ENCODE data around the gene ID1. TPM values are rescaled to one million over a fixed set of nuclear protein-coding genes. Genes with fewer than 3 reads are reported as not detected.

ID1 gene
- total RNA-seq, 2 donors from 2014 or later, result 169 to 245 TPM

GRCh38 chr20:31654534-31654933 lies 49.4 kb downstream of the ID1 start:
- Histone ChIP-seq H3K4me3 (no peak overlapping the region), H3K27ac (no peak overlapping the region), H3K27me3 (no peaks in the 10 kb centered on the region), H3K9me3 (no peaks in the 10 kb centered on the region), H3K36me3 (replicated peaks in 1 of 2; ENCODE audit: insufficient read depth in 1 of 2, low read depth in 2 of 2) (no peaks in the 10 kb centered on the region), H3K4me1 (no peaks in the 10 kb centered on the region)
- TF ChIP-seq CTCF (IDR thresholded peaks at IDR 0.05) (no peak), POLR2A (IDR thresholded peaks at IDR 0.05) (no peak)
- no peak for ATAC-seq
- intact Hi-C loops (cut with DNase I), result no loop called here
- no peak for DNase-seq
- 63 to 64% methylated on average over 5 of the region's 5 CpGs for WGBS, 2 donors

Small RNAs within 50 kb of the gene (microRNA-seq; reads per million reads assigned to microRNA genes)
- 0 to 0.45 reads per million in 2 donors for gene MIR3193 (ENCODE audit: borderline number of aligned reads in 2 of 2, borderline replicate concordance in 2 of 2)

Small RNAs within 50 kb of the gene (small RNA-seq; reads per million reads assigned to genes)
- gene MIR3193, result not detected

Other genes starting within 250 kb of the ID1 start
- not detected for gene DEFB118, start 236.7 kb upstream of the ID1 start, total RNA-seq
- not detected for gene DEFB119, start 214.7 kb upstream of the ID1 start, total RNA-seq
- gene DEFB121, start 199.1 kb upstream of the ID1 start, total RNA-seq, result not detected
- not detected for gene DEFB123, start 164.7 kb upstream of the ID1 start, total RNA-seq
- gene DEFB124, start 130.2 kb upstream of the ID1 start, total RNA-seq, result not detected
- gene REM1, start 130.0 kb upstream of the ID1 start, total RNA-seq, result 1 to 10 TPM in 1 of 2 donors, under 1 TPM in 1; 0.66 to 1.0 TPM
- gene HM13, start 90.8 kb upstream of the ID1 start, total RNA-seq, result 10 to 100 TPM; 73.2 to 79.4 TPM
- gene COX4I2, start 32.6 kb downstream of the ID1 start, total RNA-seq, result not detected
- 100 to 1,000 TPM in 1 of 2 donors, 10 to 100 TPM in 1; 96.2 to 103 TPM for gene BCL2L1, start 117.6 kb downstream of the ID1 start, total RNA-seq
- not detected for gene TPX2, start 134.0 kb downstream of the ID1 start, total RNA-seq
- gene MYLK2, start 214.1 kb downstream of the ID1 start, total RNA-seq, result 1 to 10 TPM; 4.9 to 9.3 TPM
- 1 to 10 TPM in 1 of 2 donors, not detected in 1; 3.0 TPM for gene FOXS1, start 240.3 kb downstream of the ID1 start, total RNA-seq